HG02610 (cell line): ENCODE data around the gene RUFY3.
"Not testable (repeated sequence)": the region's sequence is repeated elsewhere in the genome, so short reads cannot be mapped to it uniquely, and the experiment has no call there.

Experiments
- ATAC-seq: cut with Tn5 transposase; IDR thresholded peaks from one replicate; pipeline ENCODE4 v1.9.1; 2021; ENCODE audit warnings: mild to moderate bottlenecking, moderate library complexity; ENCODE audit not compliant: unreplicated experiment

Gene RUFY3

DNA sequence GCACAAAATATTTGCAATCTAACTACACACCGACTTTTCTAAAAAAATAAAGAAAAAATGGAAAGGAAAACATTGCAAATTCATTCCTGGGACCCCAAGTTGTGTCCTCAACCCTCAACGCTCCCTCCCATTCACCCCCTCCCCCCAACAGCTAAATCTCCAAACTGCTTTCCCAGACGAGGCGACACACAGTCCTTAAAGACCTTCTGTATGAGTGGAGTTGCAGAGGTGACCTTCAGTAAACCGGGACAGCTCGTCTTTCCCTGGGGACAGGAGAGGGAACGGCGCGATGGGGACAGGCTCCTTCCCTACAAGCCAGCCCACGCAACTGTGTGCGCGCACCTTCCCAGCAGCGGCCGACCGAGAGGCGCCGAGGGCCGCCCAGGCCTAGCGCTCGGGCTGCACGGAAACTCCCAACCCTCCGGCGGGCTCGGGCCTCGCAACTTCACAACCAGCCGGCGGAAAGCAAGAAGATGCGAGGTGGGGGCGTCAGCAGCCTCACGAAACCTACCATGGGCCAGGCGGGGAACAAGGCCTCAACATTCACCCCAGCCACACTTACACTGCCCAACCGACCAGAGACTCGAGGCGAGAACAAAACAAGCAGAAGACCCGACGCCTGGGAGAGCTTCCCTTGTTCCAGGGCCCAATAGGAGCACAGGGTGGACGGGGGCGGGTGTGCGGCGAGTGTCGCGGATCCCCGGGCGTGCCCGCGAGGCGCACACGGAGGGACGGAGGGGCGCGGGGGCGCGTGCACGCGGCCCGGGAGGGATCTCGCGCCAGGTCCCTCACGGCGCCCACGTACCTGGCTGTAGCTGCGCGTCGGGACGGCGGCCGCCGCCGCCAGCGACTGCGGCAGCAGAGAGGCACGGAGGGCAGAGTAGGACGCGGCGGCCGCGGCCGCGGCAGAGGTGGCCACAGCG, 117.2 kb downstream of the RUFY3 start:
- peak; percentile 49 for ATAC-seq

DNA sequence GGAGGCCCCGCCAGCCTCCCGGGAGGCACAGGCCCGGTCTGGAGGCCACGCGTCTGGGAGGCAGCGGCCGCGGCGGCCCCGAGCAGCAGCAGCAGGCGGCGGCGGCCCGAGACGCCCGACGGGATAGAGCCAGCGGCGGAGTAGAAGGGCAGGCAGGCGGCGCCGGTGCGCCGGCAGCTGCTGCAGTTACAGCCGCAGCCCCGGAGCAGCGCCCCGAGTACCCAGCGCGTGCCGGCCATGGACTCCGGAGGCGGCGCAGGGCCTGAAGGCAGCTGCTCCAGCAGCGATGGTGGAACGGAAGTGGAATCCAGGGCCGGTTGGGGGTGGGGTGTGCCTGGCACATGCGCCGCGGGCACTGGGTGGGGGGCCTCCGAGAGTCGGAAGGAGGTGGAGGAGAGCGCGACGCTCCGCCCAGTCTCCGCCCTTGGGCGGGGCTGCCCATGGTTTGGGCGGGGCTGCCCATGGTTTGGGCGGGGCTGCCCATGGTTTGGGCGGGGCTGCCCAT, 117.9 kb downstream of the RUFY3 start, which contains the start of gene GRSF1:
Gene GRSF1 (minus strand): TSS at position 302 of the 505 bp plus-strand sequence. CDS start 63 bp downstream, at position 239.
- ATAC-seq, result peak; percentile 69

DNA sequence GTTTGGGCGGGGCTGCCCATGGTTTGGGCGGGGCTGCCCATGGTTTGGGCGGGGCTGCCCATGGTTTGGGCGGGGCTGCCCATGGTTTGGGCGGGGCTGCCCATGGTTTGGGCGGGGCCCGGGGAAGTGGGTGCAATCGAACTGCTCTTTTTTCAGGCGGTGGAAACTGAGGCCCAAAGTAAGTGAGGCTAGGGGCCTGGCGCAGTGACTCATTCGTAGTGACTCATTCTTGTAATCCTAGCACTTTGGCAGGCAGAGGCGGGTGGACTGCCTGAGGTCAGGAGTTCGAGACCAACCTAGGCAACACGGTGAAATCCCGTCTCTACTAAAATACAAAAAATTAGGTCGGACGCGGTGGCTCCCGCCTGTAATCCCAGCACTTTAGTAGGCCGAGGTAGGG, 118.4 kb downstream of the RUFY3 start:
- not testable (repeated sequence) for ATAC-seq

DNA sequence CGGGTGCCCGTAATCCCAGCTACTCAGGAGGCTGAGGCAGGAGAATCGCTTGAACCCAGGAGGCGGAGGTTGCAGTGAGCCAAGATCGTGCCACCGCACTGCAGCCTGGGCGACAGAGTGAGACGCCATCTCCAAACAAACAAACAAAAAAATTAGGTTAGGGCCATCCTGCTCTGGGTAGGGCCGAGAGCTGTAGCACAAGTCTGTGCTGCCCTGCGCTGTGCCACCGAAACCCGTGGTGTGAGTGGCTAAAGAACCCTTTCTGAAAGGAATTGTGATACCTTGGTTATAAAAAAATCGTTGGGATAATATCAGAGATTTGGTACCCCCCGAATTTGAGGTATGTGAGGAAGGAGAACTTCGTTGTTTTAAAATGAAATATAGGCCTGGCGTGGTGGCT, 118.9 kb downstream of the RUFY3 start:
- not testable (repeated sequence) for ATAC-seq

DNA sequence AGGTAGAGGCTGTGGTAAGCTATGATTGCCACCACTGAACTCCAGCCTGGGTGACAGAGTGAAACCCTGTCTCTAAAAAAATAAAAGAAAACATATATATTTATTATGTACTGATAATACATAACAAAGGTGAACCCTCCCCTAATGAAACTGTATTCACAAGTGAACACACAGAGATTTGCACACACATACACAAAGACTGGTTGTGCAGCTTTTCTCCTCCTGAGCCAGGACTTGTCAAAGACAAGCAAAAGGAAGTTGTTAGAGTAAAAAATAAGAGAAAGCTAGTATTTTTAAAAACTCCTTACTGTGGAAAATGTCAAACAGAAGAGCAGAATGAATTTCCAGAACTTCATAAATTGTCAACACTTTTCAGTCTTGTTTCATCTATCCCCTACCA, 119.4 kb downstream of the RUFY3 start:
- ATAC-seq, result no peak

DNA sequence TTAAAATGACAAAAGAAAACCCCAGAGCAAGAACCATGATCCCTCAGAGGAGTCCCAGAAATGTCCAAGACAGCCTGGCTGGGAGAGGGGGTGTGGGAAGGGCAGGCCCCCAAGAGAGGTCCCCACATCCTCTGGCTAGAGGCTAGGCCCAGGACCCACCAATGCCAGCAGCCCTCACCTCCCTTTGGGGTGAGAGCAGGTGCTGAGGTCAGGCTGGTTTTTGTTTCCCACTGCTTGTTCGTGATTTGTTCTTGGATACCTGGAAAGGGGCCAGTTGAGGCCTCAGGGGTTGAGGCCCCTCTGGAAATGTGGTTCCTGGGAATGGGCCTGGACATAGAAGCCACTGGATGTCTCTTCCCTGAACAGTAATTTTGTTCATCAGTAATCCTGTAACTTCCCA, 120.2 kb downstream of the RUFY3 start:
- ATAC-seq, result no peak

DNA sequence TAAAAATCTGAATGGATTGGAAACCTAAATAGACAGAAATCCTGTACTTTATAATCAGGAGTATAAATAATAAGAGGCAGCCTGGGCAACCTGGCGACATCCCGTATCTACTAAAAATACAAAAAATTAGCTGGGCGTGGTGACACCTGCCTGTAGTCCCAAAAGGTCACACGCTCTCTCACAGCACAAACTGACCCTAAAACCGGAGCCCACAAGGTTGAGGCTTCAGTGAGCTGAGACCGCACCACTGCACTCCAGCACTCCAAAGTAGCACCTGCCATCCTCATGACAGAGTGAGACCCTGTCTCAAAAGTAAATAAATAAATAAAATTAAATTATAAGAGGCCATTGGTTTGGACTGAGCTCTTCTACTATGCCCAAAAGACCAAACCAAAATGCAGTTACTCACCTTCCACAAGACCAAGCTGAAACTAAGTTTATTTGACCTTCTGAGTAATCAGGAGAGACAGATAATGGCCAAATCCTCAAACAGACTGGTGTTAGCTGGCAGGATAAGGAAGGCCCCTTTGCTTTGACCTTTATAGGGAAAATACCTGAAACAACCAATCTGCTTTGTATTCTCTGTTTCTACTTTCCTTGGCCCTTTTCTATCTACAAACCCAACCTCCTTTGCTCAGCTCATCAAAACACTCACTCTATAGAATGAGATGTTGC, 121.1 kb downstream of the RUFY3 start:
- peak; percentile 41 for ATAC-seq

DNA sequence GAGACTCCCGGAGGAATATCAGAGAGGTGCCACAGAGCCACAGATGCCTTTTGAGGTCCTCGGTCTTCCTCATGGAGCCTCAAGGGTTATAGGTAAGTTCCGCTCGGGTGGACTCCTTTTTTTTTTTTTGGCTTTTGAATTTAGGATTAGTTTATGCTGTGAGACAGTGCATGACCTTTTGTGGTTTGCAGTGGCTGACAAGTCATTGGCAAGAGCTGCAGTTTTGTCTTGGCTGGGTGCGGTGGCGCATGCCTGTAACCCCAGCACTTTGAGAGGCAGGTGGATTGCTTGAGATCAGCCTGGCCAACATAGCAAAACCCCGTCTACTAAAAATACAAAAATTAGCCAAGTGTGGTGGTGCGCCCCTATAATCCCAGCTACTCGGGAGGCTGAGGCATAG, 122.4 kb downstream of the RUFY3 start:
- peak; percentile 14 for ATAC-seq

DNA sequence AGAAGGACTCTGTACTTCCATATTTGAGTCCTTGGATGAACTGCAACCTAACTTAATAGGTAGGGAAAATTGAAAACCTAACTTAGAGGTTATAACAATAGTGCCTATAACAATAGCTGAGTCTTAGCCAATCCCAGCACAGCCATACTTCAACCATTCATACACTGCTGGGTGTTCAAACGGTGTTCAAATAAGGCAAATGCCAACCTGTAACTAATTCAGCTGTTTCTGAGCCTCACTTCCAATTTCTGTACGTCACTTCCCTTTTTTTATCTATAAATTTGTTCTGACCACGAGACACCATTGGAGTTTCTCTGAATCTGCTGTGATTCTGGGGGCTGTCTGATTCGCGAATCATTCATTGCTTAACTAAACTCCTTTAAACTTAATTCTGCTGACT, 127.5 kb downstream of the RUFY3 start:
- ATAC-seq, result no peak

DNA sequence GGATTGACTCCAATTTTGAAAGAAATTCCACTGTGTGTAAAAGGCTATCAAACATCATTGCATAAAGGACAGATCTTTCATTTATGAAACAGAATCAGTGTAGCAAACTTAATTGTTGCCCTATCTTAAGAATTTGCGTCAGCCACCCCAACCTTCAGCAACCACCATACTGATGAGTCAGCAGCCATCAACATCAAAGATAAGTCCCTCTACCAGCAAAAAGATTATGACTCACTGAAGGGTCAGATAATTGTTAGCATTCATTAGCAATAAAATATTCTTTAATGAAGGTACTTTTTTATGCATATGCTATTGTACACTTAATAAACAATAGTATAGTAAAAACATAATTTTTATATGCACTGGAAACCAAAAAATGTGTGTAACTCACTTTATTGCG, 133.7 kb downstream of the RUFY3 start:
- ATAC-seq, result no peak
